Panc1 (cell line): Measurements from ENCODE around the gene PRKAG2.

ENCODE experiments used
- CTCF ChIP-seq: fragments of 450-650 bp; IDR thresholded peaks from 2 replicates; pipeline ENCODE4 v1.5.1; 2017; ENCODE audit warnings: mild to moderate bottlenecking
- POLR2AphosphoS5 ChIP-seq: IDR thresholded peaks from 2 replicates; pipeline ENCODE4 v1.6.1; 2012; ENCODE audit warnings: mild to moderate bottlenecking, low read depth, low read length, moderate library complexity
- TCF7L2 ChIP-seq: IDR thresholded peaks from 2 replicates; pipeline ENCODE4 v1.6.1; 2011; ENCODE audit warnings: mild to moderate bottlenecking, low read depth, low read length, inconsistent platforms
- TF ChIP-seq, protein P1 (sequence below), 2 experiments: IDR thresholded peaks; 2 replicates each; pipeline ENCODE4 v1.6.1; 2011 to 2012; ENCODE audit warnings: low read depth in 2 of 2, control low read depth in 1 of 2, low read length in 1 of 2, mild to moderate bottlenecking in 1 of 2, moderate library complexity in 1 of 2; ENCODE audit not compliant: insufficient read depth in 1 of 2

- TF ChIP-seq TCF7L2 (no peak), POLR2AphosphoS5 (no peak), CTCF (no peak)
- TF ChIP-seq, protein P1, sequence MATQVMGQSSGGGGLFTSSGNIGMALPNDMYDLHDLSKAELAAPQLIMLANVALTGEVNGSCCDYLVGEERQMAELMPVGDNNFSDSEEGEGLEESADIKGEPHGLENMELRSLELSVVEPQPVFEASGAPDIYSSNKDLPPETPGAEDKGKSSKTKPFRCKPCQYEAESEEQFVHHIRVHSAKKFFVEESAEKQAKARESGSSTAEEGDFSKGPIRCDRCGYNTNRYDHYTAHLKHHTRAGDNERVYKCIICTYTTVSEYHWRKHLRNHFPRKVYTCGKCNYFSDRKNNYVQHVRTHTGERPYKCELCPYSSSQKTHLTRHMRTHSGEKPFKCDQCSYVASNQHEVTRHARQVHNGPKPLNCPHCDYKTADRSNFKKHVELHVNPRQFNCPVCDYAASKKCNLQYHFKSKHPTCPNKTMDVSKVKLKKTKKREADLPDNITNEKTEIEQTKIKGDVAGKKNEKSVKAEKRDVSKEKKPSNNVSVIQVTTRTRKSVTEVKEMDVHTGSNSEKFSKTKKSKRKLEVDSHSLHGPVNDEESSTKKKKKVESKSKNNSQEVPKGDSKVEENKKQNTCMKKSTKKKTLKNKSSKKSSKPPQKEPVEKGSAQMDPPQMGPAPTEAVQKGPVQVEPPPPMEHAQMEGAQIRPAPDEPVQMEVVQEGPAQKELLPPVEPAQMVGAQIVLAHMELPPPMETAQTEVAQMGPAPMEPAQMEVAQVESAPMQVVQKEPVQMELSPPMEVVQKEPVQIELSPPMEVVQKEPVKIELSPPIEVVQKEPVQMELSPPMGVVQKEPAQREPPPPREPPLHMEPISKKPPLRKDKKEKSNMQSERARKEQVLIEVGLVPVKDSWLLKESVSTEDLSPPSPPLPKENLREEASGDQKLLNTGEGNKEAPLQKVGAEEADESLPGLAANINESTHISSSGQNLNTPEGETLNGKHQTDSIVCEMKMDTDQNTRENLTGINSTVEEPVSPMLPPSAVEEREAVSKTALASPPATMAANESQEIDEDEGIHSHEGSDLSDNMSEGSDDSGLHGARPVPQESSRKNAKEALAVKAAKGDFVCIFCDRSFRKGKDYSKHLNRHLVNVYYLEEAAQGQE (IDR thresholded peaks at IDR 0.05; ENCODE audit: insufficient read depth in 1 of 2, low read depth in 2 of 2, low read length in 1 of 2), result no peak
Observed at GRCh38 chr7:151896086-151896485, 19.2 kb upstream of the PRKAG2 start.
